Measurements from ENCODE around the gene NACA. TPM values are rescaled to one million over a fixed set of nuclear protein-coding genes. Genes with fewer than 3 reads are reported as not detected.
A peak's percentile ranks its signal among the peaks of the same experiment; 100 is the strongest.

The NACA gene
- total and polyA plus RNA-seq, 12 donors, result 757 to 1,809 (median 1,236) TPM

DNA sequence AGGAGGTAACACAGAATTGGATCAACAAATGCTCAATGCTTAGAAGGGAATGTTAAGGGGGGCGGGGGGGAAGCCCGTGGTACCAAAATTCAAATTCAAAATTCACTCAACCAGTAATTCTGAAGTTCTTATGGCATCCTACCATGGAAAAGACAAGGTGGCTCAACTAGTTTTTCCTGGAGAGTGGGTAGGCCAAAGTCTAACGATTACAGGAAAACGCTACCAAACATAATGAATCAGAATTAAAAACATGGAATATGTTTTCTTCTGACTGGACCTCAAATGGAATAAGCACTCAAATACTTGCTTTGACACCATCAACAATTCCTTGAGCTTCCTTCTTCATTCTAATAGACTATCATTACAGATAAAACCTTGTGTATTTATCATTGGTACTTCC is 2.3 kb downstream of the NACA start:
- Histone ChIP-seq H3K36me3 (replicated peaks in 1 of 2) (peaks cover 0 to 17% of the 10 kb centered on the region in 2 donors), H3K27ac (peak overlapping the region in 3 of 5 donors; percentile 49 to 97 (median 87)), H3K27me3 (no peaks in the 10 kb centered on the region), H3K4me3 (peak overlapping the region in 1 of 4 donors; percentile 64), H3K4me1 (replicated peaks in 1 of 2) (peaks cover 33 to 48% of the 10 kb centered on the region in 2 donors), H3K9me3 (replicated peaks in 1 of 3) (no peaks in the 10 kb centered on the region)
- 44 to 65% (median 52%) methylated on average over 4 of the region's 4 CpGs for WGBS, 4 donors
- TF ChIP-seq, protein P1, sequence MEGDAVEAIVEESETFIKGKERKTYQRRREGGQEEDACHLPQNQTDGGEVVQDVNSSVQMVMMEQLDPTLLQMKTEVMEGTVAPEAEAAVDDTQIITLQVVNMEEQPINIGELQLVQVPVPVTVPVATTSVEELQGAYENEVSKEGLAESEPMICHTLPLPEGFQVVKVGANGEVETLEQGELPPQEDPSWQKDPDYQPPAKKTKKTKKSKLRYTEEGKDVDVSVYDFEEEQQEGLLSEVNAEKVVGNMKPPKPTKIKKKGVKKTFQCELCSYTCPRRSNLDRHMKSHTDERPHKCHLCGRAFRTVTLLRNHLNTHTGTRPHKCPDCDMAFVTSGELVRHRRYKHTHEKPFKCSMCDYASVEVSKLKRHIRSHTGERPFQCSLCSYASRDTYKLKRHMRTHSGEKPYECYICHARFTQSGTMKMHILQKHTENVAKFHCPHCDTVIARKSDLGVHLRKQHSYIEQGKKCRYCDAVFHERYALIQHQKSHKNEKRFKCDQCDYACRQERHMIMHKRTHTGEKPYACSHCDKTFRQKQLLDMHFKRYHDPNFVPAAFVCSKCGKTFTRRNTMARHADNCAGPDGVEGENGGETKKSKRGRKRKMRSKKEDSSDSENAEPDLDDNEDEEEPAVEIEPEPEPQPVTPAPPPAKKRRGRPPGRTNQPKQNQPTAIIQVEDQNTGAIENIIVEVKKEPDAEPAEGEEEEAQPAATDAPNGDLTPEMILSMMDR (IDR thresholded peaks at IDR 0.05), result no peak
- no peak for TF ChIP-seq POLR2A (IDR thresholded peaks at IDR 0.05)
- intact Hi-C loops (cut with DNase I), result loop anchor here in 1 of 2 donors (10.0 kb wide), 1 partner anchor 78 kb away; the partner anchor contains the start of gene ATP5F1B
- DNase-seq, result no peak

DNA sequence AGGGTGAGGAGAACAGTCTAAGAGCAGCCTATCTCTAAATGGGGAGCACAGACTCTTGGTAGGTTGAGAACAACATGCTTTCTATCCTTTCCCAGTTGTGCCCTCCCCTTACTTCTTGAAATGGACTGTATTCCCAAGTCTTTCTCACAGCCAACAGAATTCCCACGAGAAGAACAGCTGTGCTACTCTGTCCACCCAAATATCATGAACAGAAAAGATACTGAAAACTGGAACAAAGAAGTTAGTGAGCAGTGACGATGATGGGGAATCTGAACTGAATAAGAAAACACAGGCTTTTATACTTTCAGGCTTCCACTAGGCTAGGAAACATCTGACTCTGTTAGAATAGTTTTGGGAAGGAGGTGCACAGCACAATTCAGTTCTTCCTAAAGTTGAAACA is 3.4 kb downstream of the NACA start:
- no peak for DNase-seq
- Histone ChIP-seq H3K36me3 (replicated peaks in 1 of 2) (peaks cover 0 to 17% of the 10 kb centered on the region in 2 donors), H3K9me3 (replicated peaks in 1 of 3) (no peaks in the 10 kb centered on the region), H3K27me3 (no peaks in the 10 kb centered on the region), H3K4me1 (replicated peaks in 1 of 2) (peaks cover 33 to 48% of the 10 kb centered on the region in 2 donors), H3K4me3 (peak overlapping the region in 1 of 4 donors; percentile 64), H3K27ac (peak overlapping the region in 2 of 5 donors; percentile 52 to 97)
- no peak for TF ChIP-seq POLR2A (IDR thresholded peaks at IDR 0.05)
- TF ChIP-seq, protein P1 (IDR thresholded peaks at IDR 0.05), result no peak
- whole genome bisulfite sequencing, 4 donors, result 18 to 32% (median 22%) methylated on average over 2 of the region's 2 CpGs
- intact Hi-C loops (cut with DNase I), result loop anchor here in 1 of 2 donors (10.0 kb wide), 1 partner anchor 77 kb away; the partner anchor contains the start of gene ATP5F1B

DNA sequence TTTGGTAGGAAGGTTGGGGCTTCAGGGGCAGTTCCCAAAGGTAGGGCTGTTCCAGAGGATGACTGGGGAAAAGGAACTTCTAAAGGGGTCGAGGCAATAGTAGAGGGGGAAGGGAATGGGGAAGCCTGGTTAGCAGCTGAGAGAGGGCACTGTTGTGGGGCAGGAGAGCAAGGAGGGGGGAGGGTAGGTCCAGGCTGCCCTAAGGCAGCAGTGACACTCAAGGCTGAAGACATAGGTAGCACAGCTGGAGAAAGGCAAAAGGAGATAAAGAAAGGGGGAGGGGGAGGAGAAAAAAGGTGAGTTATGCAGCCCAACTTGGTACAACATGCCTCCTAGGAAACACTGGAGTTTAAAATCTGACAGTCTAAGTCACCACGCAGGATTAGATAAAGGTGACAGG is 3.9 kb downstream of the NACA start:
- intact Hi-C loops (cut with DNase I), result loop anchor here in 1 of 2 donors (10.0 kb wide), 1 partner anchor 76 kb away; the partner anchor contains the start of gene ATP5F1B
- DNase-seq, result no peak

DNA sequence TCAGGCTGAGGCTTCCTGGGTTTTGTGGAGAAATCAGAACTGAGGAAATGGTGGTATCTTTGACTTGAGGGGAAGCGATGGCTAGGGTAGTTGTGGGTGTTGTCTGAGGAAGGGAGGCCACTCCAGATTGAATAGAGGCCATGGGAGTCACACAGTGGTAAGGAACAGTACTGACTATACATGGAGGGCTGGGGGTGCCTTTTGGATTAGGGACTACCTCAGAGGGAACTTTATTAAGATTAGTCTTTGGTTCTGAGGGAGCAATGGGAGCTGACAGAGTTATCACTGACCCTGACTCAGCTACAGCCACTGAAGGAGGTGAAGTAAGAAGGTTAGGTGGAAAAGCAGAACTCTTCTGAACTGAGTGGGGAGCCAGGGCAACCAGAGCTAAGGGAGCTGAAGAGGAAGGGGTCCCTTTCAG is 4.4 kb downstream of the NACA start:
- Histone ChIP-seq H3K27ac (peak overlapping the region in 2 of 5 donors; percentile 41 to 52), H3K27me3 (no peaks in the 10 kb centered on the region), H3K4me1 (replicated peaks in 1 of 2) (peaks cover 30 to 55% of the 10 kb centered on the region in 2 donors), H3K4me3 (no peak overlapping the region), H3K9me3 (replicated peaks in 1 of 3) (no peaks in the 10 kb centered on the region), H3K36me3 (replicated peaks in 1 of 2) (peaks cover 0 to 23% of the 10 kb centered on the region in 2 donors)
- TF ChIP-seq, protein P1 (IDR thresholded peaks at IDR 0.05), result no peak
- TF ChIP-seq POLR2A (IDR thresholded peaks at IDR 0.05), result no peak
- DNase-seq, result peak in 1 of 7 donors; percentile 35
- 31 to 72% (median 65%) methylated on average over 1 of the region's 1 CpG for WGBS, 4 donors
- intact Hi-C loops (cut with DNase I), result loop anchor here in 1 of 2 donors (10.0 kb wide), 1 partner anchor 76 kb away; the partner anchor contains the start of gene ATP5F1B

More for the DNA sequence above, 3.9 kb downstream of the NACA start:
- H3K4me3 ChIP-seq, result peak overlapping the region in 1 of 4 donors; percentile 64
- peak overlapping the region in 2 of 5 donors; percentile 52 to 97 for H3K27ac ChIP-seq
- 41 to 69% (median 48%) methylated on average over 2 of the region's 2 CpGs for WGBS, 4 donors
- TF ChIP-seq, protein P1 (IDR thresholded peaks at IDR 0.05), result no peak
- no peak for TF ChIP-seq POLR2A (IDR thresholded peaks at IDR 0.05)
- peaks cover 0 to 18% of the 10 kb centered on the region in 2 donors for H3K36me3 ChIP-seq (replicated peaks in 1 of 2)
- H3K27me3 ChIP-seq, result no peaks in the 10 kb centered on the region
- H3K4me1 ChIP-seq (replicated peaks in 1 of 2), result peaks cover 33 to 50% of the 10 kb centered on the region in 2 donors
- no peaks in the 10 kb centered on the region for H3K9me3 ChIP-seq (replicated peaks in 1 of 3)
